HCEC 1CT (cell line): ENCODE data around the gene EPB41L4A.
A peak's percentile ranks its signal among the peaks of the same experiment; 100 is the strongest.
"Not testable (repeated sequence)": the region's sequence is repeated elsewhere in the genome, so short reads cannot be mapped to it uniquely, and the experiment has no call there.

Experiments used
- DNase-seq: peaks from one replicate; pipeline ENCODE4 v3.0.0-alpha.2; 2017

The EPB41L4A gene

DNA sequence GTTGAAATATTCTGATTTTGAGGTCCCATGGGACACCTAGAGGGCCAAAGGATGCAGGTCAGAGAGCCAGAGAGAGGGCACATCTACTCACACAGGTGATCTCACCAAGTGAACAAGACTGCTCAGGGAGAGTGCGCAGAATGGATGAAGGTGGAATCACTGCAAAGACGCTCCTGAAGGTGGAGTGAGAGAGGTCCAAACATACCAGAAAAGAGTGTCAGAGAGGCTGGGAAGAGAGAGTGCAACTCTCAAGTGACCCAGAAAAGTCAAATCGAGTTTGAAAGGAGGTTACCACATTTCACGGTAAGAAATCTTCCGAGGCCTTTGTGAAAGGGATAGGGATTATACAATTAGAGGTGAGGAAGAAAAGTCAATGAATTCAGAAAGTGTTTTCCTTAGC, 173.4 kb downstream of the EPB41L4A start:
- no peak for DNase-seq

DNA sequence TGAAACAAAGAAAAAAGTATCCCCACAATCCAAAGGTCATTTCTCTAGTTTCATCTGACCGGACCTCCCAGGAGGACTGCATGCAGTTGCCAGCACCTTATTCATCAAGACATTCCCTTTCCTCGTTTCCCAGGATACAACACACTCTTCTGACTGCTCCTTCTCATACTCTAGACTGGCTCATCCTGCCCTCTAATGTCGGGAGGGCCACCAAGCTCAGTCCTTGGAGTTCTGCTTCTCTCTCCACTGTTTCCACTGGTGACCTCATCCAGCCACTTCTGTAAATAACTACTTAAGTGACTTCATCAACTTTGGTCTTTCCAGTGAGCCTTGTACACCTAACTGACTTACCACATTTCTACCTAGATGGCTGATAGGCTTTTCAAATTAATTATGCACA, 179.1 kb downstream of the EPB41L4A start:
- DNase-seq = peak; percentile 3

DNA sequence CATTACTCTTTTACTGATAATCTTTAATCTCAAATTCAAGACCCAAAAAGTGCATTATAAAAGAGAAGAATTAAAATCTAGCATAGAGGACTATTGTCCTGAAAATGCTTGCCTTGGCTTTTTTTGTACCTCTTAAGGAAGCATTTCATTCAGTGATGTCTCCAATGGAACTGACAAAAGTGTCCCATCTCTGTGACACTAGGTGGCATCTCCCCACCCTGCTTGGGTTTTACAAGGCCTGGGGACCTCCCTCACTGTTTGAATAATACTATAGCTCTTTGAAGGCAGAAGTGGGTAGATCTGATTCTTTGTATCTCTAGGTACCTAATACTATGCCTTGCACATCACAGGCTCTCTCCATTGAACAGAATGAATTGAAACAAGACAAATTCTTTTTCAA, 180.6 kb downstream of the EPB41L4A start:
- DNase-seq = no peak

DNA sequence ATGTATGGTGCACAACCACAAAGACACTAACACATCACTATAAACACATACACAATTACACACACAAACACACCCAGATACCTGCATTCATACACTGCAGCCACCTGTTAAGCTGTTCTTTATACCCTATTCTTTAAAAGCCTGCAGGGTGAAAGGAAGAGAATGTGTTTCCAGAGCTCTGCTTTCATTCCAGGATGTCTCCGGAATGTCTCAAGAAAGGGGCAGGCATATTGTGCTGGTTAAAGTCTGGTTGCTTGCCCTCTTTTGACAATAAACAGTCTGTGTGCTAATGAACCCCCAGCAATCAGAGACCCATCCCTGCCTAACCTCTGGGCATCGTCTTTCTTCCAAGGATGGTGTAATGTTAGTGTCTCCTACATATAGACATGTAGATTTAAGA, 181.6 kb downstream of the EPB41L4A start:
- no peak for DNase-seq

DNA sequence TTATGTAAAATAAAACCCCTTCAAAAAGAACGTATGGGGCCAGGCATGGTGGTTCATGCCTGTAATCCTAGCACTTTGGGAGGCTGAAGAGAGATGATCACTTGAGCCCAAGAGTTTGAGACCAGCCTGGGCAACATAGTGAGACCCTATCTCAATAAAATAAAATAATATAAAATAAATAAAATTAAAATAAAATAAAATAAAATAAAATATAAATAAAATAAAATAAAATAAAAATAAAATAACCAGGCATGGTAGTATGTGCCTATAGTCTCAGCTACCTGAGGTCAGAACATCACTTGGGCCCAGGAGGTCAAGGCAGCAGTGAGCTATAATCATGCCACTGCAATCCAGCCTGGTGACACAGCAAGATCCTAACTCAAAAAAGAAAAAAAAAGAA, 185.1 kb downstream of the EPB41L4A start:
- no peak for DNase-seq

DNA sequence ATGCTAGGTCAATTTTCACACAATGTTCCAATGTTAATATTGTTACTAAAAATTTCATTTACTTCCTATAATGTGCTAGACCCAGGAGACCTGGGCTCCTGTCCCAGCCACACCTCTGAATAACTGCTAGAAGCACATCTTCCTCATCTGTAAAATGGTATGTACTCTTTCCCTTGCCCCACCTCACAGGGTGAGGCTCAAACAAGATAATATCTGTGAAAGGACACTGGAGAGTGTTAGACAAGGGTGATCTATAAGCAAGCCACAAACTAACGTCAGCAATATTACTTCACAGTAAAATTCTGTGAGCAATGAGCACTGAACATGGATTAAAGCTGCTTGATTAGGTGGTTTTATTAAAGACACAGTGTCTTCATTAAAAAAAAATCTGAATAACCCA, 186.4 kb downstream of the EPB41L4A start:
- no peak for DNase-seq

DNA sequence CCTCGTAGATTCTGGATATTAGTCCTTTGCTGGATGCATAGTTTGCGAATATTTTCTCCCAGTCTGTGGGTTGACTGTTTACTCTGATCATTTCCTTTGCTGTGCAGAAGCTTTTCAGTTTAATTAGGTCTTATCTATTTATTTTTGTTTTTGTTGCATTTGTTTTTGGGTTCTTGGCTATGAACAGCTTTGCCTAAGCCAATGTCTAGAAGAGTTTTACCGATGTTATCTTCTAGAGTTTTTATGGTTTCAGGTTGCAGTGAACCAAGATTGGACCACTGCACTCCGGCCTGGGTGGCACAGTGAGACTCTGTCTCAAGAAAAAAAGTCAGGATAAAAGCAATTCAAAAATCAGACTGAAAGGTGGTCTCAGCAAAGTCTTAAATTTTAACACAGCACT, 188.5 kb downstream of the EPB41L4A start:
- DNase-seq = no peak

DNA sequence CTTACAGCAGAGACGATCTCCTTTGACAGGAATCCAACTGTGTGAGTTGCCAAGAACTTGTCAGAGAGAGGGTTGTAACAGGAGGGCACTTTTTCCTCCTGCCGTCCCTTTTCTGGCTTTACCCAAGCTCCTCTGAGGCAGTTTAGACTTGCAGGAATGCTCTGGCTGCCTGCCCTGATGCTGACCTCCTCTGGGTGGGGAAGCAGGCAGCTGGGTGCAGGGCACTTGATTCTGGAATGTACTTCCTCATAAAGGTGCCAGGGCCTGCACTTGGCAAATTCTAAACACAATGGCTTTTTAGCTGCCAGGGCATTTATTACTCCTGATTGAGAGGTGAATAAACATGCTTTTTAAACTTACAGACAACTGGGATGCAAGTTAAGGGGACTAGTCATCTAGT, 190.4 kb downstream of the EPB41L4A start:
- DNase-seq = peak; percentile 5

DNA sequence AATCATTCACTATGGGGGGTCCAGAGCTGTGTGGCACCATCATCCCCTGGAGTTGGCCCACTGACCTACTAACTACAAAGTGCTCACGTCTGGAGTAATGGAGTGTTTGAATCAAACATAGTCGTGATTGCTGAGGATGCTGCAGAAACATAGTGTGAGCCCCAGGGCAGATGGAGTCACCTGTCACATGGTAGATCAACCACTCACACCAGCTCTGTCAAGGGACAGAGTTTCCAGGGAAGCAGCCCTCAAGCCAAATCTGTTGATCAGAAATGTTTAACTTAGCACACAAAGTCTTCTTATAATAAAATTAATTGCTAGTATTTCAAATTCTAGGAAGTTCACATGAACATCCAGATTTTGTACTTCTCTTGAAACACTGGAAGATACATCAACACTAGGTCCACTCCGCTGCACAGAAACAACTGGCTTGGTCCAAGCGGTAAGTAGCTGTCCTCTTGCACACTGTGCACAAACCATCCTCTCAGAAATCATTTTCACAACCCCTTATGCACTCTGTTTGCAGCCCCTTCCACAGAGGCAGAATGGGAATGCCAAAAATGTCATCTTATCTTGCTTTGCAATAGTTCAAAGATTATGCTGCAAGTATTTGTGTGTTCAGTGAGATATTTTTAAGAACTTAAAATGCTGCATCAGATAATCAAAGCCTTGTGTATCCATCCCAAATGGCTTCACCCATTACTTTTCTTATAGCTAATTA, 191.0 kb downstream of the EPB41L4A start:
- DNase-seq = no peak

DNA sequence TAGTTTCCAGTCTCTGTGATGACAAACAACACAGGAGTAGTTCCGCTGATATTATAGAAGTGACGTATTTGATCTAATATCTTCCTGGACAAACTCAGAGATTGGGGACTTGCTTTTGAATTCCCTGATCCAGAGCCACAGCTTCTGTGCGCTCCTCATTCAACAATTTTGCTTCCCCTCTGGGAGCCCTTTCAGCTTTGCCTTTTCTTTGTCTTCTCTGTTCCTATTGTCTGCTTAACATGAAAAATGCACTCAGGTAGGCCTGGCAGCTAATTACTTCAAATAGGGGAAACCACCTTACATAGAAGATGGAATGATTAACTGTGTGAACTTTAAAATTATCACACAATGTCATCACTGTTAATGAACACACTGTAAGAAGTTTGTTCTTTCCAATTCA, 192.9 kb downstream of the EPB41L4A start:
- no peak for DNase-seq

DNA sequence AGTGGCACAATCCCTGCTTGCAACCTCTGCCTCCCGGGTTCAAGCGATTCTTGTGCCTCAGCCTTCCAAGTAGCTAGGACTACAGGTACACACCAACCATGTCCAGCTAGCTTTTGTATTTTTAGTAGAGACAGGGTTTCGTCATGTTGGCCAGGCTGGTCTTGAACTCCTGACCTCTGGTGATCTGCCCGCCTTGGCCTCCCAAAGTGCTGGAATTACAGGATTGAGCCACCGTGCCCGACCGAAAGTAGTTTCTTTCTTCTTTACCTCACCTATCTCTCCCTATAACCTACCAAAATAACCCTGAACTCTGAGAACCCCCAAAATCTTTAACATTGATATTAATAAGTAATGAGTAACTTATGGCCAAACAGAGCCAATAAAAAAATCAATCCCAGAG, 196.1 kb downstream of the EPB41L4A start:
- DNase-seq = not testable (repeated sequence)

DNA sequence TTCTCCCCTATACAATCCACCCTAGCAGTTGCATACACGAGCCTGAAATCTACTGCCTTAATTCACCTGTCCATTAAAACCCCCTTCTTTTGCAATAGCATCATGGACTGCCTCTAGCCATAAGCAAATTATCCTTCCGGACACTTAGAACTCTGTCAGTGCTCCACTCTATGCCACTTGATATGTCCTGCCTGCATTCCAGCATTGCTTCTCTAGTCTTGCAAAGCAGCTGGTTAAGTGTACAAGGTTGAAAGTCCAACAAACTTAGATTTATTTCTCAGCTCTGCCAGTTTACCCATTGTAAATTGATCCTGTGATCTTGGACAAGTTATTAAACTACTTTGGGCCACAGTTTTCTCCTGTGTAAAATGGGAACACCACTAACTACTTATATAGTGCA, 197.9 kb downstream of the EPB41L4A start:
- DNase-seq = no peak

DNA sequence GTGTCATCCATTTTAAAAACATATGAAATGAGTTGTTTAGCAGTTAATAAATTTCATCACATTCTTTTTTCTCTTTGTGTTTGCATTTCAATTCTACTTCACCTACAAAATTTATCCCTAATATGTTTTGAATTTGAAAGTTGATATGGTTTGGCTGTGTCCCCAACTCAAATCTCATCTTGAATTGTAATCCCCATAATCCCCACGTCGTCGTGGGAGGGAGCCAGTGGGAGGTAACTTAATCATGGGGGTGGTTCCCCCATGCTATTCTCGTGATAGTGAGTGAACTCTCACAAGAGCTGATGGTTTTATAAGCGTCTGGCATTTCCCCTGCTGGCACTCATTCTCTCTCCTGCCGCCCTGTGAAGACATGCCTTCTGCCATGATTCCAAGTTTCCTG, 200.1 kb downstream of the EPB41L4A start:
- no peak for DNase-seq

DNA sequence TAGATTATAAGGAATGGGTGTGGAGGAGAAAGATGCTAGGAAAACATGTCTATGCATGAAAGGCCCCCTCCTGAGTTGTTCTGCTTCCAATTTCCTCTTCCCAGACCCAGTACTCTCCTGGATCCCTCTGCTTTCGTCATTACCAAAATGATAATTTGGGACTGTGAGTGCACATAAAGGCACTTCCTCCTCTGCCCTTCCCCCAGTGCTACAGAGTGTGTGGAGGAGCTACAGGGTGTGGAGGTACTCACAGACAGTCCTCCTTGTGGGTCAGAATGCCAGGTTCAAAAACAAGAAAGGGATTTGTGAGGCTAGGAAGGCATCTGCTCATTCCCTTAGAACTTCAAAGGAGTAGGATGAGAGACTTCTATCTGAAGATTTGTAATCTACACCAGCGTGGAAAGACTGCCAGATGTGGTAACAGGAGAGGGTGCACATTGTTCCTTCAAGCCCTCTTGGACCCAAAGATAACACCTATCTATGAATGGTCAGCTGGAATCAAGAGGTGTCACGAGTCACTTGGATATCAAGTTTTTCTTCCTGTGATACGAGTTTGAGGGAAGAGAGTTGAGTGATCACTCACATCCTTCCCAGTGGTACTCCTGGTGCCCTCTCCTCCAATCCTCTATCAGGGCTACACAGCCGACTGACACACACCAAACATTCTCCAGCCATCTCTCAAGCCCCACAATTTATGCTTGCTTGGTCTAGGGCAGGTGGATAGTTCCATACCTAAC, 201.1 kb downstream of the EPB41L4A start:
- DNase-seq = no peak

DNA sequence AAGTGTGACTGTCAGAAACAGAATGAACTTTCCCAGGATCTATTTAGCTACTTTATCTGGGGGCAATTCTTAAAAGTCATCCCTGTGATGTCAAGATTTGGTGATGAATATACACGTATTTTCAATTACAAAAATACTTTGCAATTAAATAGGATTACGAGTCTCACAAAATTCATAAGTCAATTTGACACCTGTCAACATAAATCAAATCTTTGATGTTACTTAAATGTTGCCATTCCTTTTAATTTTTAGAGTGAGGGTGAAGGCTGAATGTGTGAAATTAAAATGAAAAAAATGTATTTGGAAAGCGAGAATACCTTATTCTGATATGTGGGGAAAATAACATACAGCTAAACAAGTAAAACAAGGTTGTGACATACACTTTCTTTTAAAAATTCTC, 202.9 kb downstream of the EPB41L4A start:
- no peak for DNase-seq

DNA sequence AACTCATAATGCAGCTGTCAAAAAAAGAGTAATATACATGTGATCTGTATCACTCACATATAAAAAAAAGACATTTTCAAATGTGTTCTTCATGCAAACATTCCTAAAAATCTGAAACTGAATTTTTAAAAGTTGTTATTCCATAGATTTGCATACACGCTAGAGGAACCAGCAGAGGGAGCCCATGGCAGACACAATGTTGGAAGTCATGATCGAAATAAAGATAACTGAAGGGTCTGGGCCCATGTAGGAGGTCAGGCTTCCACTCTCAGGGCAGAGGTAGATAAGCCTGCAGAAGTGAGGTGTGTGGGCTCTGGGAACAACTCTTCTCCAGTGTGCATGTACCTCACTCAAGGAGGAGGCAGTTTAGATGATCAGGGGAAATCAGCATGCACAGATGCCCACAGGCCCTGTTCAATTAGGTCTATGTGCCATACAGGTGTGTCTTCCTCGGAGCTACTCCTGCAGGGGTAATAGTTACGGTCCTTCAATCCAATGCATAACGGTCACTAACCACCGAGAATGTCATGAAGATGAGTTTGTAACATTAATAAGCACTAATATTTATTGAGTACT, 208.6 kb downstream of the EPB41L4A start:
- DNase-seq = peak; percentile 6

DNA sequence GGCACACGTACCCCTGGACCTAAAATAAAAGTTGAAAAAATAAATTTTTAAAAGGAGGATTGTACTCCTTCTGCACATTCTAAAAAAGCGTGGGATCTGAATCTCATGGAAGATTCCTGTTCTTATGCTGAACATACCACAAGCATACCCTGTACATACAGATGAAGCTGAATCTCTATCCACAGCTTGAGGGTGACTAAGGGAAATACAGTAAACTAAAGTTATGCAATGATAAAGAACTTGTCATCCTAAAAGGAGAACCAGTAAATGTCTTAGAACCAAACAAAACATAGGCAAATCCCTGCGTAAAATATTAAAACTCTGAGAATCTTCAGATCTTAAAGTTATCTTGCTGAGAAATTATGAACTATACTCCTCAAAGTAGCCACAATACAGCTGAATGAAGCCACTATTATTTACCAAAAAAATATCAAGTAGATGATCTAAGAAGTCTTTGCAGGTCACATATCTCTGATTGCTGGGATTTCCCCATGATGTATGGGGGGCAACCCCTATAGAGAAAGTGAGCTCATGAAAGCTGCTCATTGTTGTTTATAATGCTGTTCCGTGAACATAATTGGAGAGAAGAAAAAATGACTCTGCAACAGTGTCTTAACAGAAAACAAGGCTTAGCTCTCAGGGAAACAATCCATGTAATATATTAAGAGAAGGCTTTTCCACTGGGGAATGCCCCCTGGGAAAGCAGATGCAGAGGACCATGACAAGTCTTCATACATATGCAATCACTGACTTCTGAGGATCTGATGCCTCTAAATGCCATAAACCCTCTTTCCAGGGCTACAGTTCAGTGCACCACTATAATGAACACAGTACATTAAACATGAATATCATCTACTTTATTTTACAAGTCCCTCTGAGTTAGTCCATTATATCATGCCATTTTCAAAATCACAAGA, 210.1 kb downstream of the EPB41L4A start:
- no peak for DNase-seq

DNA sequence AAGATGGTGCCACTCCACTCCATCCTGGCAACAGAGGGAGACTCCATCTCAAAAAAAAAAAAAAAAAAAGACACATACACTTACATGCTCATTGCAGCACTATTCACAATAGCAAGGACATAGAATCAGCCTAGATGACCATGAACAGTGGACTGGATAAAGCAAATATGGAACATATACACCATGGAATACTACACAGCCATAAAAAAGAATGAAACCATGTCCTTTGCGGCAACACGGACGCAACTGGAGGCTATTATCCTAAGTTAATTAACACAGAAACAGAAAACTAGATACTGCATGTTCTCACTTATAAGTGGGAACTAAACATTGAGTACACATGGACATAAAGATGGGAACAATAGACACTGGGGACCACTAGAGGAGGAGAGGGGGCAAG, 210.9 kb downstream of the EPB41L4A start:
- not testable (repeated sequence) for DNase-seq

DNA sequence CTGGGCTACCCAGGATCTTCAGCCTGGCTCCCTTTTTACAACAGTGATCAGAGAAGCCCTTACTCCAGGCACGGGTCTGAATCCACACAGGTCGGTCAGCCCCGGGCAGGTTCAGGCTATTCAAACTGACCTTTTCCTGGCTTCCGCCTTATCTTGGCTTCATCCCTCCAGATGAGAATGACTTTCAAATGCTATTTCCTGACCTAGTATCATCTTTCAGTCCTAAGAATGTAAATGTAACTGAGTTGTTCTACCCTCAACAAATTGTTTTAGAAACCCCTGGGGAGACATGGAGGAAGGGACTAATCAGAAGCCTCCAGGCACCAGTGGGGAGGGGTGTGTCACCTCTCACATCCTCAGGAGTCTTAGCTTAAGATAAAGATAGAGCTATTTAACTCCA, 213.2 kb downstream of the EPB41L4A start:
- no peak for DNase-seq

DNA sequence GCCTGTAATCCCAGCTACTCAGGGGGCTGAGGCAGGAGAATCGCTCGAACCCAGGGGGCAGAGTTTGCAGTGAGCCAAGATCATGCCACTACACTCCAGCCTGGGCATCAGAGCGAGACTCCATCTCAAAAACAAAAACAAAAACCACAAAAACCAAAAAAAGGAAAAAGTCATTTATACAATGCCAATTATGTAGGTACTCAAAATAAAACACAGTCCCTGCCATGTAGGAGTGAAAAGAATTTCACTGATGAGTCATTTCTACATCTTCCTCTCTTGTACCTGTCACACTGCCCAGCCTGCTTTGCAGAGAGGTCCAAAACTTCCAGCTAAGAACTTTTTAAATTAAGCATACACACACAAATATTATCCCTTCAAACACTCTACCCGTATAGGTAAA, 215.8 kb downstream of the EPB41L4A start:
- DNase-seq = no peak

DNA sequence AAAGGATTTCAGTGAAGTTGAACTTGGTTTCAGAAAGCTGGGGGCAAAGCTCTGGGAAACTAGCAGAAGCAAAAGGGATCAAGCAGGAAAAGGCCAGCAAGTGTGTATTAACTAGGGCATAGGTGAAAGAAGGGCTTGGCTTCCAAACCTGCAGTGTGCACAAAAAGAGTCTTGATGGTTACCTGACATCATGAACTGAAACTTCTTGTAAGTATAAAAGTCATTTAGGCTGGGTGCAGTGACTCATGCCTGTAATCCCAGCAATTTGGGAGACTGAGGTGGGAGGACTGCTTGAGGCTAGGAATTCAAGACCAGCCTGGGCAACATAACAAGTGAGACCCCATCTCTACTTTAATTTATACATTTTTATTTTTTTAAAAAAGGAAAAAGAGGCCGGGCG, 216.4 kb downstream of the EPB41L4A start:
- no peak for DNase-seq

DNA sequence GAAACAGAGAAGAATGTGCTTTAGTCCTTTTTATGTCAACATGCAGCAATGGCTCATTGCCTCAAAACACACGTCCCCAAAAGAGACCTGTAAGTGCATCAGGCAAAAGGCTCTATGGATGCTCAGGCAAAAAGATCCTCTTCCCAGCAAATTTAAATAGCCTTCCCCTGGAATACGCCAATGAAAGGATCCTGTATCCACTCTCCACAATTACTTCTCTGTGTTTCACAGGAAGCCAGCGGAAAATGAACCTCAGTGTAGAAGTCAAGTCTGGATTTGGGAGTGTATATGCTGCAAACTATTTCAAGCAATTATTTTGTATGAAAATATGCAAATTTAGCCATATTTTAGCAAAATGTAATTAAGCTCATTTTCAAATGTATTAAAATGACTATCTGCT, 217.9 kb downstream of the EPB41L4A start:
- DNase-seq = no peak

DNA sequence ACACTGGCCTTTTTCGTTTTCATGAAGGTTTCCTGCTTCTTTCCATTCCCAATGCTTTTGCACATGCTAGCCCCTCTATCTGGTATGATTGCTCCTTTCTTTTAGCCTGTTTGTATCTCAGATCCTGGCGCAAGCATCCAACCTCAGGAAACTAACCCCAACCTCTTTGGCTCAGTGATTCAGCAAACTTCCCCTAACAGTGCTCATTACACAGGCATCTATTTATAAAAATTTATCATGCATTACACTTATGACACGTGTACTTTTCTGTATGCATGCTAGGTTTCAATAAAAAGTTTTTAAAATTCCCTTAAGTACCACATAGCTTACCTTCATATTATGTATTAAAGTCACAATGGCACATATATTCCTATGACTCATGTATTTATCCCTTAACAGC, 218.9 kb downstream of the EPB41L4A start:
- DNase-seq = no peak
